DOHH2 (cell line): ENCODE results near the gene HECTD1.

Experiments used
- H3F3A ChIP-seq: fragments of 200-600 bp; sonication (generic), shearing (Covaris generic); 2 replicates; pipeline ENCODE4 v1.6.0; 2016; ENCODE audit warnings: antibody characterized with exemption, mild to moderate bottlenecking; ENCODE audit not compliant: control insufficient read depth, insufficient read depth
- H3K27ac ChIP-seq: fragments of 200-600 bp; sonication (generic); 2 replicates; pipeline ENCODE4 v1.5.1; 2014; ENCODE audit warnings: low read depth, mild to moderate bottlenecking, low read length, moderate library complexity
- H3K27me3 ChIP-seq: fragments of 200-600 bp; sonication (generic); 2 replicates; pipeline ENCODE4 v1.6.1; 2014; ENCODE audit warnings: mild to moderate bottlenecking, low read length, mixed read lengths; ENCODE audit not compliant: control insufficient read depth
- H3K36me3 ChIP-seq: fragments of 200-600 bp; sonication (generic); 2 replicates; pipeline ENCODE4 v1.6.1; 2014; ENCODE audit warnings: mild to moderate bottlenecking, low read length, moderate library complexity, mixed read lengths; ENCODE audit not compliant: control insufficient read depth
- H3K4me1 ChIP-seq: fragments of 200-600 bp; sonication (generic); 2 replicates; pipeline ENCODE4 v1.6.1; 2014; ENCODE audit warnings: mild to moderate bottlenecking, low read length, mixed read lengths; ENCODE audit not compliant: control insufficient read depth
- H3K4me2 ChIP-seq: fragments of 200-600 bp; sonication (generic); 2 replicates; pipeline ENCODE4 v1.6.0; 2014; ENCODE audit warnings: mild to moderate bottlenecking, low read length, moderate library complexity
- H3K4me3 ChIP-seq: fragments of 200-600 bp; sonication (generic); 2 replicates; pipeline ENCODE4 v1.5.1; 2014; ENCODE audit warnings: mild to moderate bottlenecking, low read length, mixed read lengths
- H3K79me2 ChIP-seq: fragments of 200-600 bp; sonication (generic); 2 replicates; pipeline ENCODE4 v1.6.1; 2014; ENCODE audit warnings: mild to moderate bottlenecking, low read length, mixed read lengths; ENCODE audit not compliant: control insufficient read depth
- H3K9me2 ChIP-seq: fragments of 200-600 bp; sonication (generic); replicated peaks from 2 replicates; pipeline ENCODE4 v1.6.1; 2014; ENCODE audit warnings: mild to moderate bottlenecking, low read length, mixed read lengths; ENCODE audit not compliant: control insufficient read depth
- H3K9me3 ChIP-seq: fragments of 200-600 bp; sonication (generic); 2 replicates; pipeline ENCODE4 v1.6.1; 2014; ENCODE audit warnings: antibody characterized with exemption, low read length, mixed read lengths; ENCODE audit not compliant: control insufficient read depth, insufficient read depth
- H4K20me1 ChIP-seq: fragments of 200-600 bp; sonication (generic); 2 replicates; pipeline ENCODE4 v1.6.0; 2014; ENCODE audit warnings: low read depth, mild to moderate bottlenecking, antibody characterized with exemption, low read length, moderate library complexity; ENCODE audit not compliant: control insufficient read depth, insufficient read depth
- EZH2phosphoT487 ChIP-seq: fragments of 200-600 bp; sonication (generic); IDR thresholded peaks from 2 replicates; pipeline ENCODE4 v1.6.1; 2017; ENCODE audit warnings: borderline replicate concordance, mild to moderate bottlenecking, antibody characterized with exemption, low read length, moderate library complexity, mixed read lengths
- TF ChIP-seq, protein P1 (sequence below): fragments of 200-600 bp; sonication (generic); IDR thresholded peaks from one replicate; pipeline ENCODE4 v1.5.1; 2014; ENCODE audit warnings: antibody characterized with exemption, mild to moderate bottlenecking, low read depth, low read length; ENCODE audit not compliant: poor library complexity, severe bottlenecking

The HECTD1 gene

GRCh38 chr14:31229009-31229408 is 21.4 kb upstream of the HECTD1 start:
- TF ChIP-seq, protein P1, sequence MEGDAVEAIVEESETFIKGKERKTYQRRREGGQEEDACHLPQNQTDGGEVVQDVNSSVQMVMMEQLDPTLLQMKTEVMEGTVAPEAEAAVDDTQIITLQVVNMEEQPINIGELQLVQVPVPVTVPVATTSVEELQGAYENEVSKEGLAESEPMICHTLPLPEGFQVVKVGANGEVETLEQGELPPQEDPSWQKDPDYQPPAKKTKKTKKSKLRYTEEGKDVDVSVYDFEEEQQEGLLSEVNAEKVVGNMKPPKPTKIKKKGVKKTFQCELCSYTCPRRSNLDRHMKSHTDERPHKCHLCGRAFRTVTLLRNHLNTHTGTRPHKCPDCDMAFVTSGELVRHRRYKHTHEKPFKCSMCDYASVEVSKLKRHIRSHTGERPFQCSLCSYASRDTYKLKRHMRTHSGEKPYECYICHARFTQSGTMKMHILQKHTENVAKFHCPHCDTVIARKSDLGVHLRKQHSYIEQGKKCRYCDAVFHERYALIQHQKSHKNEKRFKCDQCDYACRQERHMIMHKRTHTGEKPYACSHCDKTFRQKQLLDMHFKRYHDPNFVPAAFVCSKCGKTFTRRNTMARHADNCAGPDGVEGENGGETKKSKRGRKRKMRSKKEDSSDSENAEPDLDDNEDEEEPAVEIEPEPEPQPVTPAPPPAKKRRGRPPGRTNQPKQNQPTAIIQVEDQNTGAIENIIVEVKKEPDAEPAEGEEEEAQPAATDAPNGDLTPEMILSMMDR, result no peak
- TF ChIP-seq EZH2phosphoT487, result no peak
- Histone ChIP-seq H3K36me3 (no peaks in the 10 kb centered on the region), H3K9me3 (no peaks in the 10 kb centered on the region), H3K4me2 (no peak overlapping the region), H3K4me1 (no peaks in the 10 kb centered on the region), H3K27ac (no peak overlapping the region), H3K27me3 (peaks cover 2% of the 10 kb centered on the region; the same call in 1 of the 2 replicates), H3F3A (no peaks in the 10 kb centered on the region), H4K20me1 (no peaks in the 10 kb centered on the region), H3K9me2 (no peaks in the 10 kb centered on the region), H3K4me3 (no peak overlapping the region), H3K79me2 (no peaks in the 10 kb centered on the region)

GRCh38 chr14:31228533-31228932 is 20.9 kb upstream of the HECTD1 start:
- Histone ChIP-seq H3F3A (no peaks in the 10 kb centered on the region), H3K4me3 (no peak overlapping the region), H3K4me2 (no peak overlapping the region), H3K79me2 (no peaks in the 10 kb centered on the region), H3K27ac (no peak overlapping the region), H3K27me3 (peaks cover 2% of the 10 kb centered on the region; the same call in 1 of the 2 replicates), H3K9me3 (no peaks in the 10 kb centered on the region), H3K9me2 (no peaks in the 10 kb centered on the region), H3K36me3 (no peaks in the 10 kb centered on the region), H3K4me1 (no peaks in the 10 kb centered on the region), H4K20me1 (no peaks in the 10 kb centered on the region)
- TF ChIP-seq, protein P1, result no peak
- TF ChIP-seq EZH2phosphoT487, result no peak

DNA sequence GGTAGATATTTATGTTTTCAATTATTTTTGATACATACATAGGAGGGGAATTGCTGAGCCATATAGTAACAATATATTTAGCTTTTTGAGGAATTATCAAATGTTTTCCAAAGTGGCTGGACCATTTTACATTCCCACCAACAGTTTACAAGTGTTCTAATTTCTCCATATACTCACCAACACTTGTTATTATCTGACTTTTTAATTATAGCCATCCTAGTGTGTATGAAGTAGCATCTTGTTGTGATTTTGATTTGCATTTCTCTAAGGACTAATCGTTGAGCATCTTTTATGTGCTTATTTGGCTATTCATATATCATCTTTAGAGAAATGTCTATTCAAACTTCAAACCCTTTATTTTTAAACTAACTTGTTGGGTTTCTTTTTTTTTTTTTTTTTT is 17.2 kb upstream of the HECTD1 start:
- Histone ChIP-seq H3K4me1 (no peaks in the 10 kb centered on the region), H3K79me2 (no peaks in the 10 kb centered on the region), H3K9me2 (no peaks in the 10 kb centered on the region), H3K36me3 (no peaks in the 10 kb centered on the region), H3K27me3 (peaks cover 2% of the 10 kb centered on the region; the same call in 1 of the 2 replicates), H3K27ac (no peak overlapping the region), H3K9me3 (no peaks in the 10 kb centered on the region), H3K4me2 (no peak overlapping the region), H3F3A (no peaks in the 10 kb centered on the region), H3K4me3 (no peak overlapping the region), H4K20me1 (no peaks in the 10 kb centered on the region)
- TF ChIP-seq, protein P1, result no peak
- TF ChIP-seq EZH2phosphoT487, result no peak
